HUES64 (cell line): ENCODE data around the gene USP48.

Experiments
- H3K27ac ChIP-seq: 2 replicates; pipeline ENCODE4 v1.7.0; 2013; ENCODE audit warnings: low read depth, low read length, inconsistent platforms
- H3K27me3 ChIP-seq: 2 replicates; pipeline ENCODE4 v1.6.1; 2013; ENCODE audit warnings: mild to moderate bottlenecking, low read length; ENCODE audit not compliant: insufficient read depth
- H3K36me3 ChIP-seq: 2 replicates; pipeline ENCODE4 v1.6.1; 2013; ENCODE audit warnings: mild to moderate bottlenecking, low read length; ENCODE audit not compliant: insufficient read depth
- H3K4me1 ChIP-seq: 2 replicates; pipeline ENCODE4 v1.6.1; 2013; ENCODE audit warnings: mild to moderate bottlenecking, low read length, moderate library complexity; ENCODE audit not compliant: insufficient read depth
- H3K4me3 ChIP-seq: 2 replicates; pipeline ENCODE4 v1.5.1; 2013; ENCODE audit warnings: mild to moderate bottlenecking, low read length, moderate library complexity
- H3K9ac ChIP-seq: 2 replicates; pipeline ENCODE4 v1.6.1; 2013; ENCODE audit warnings: mild to moderate bottlenecking, low read depth, low read length
- H3K9me3 ChIP-seq: 2 replicates; pipeline ENCODE4 v1.6.1; 2013; ENCODE audit warnings: low read depth, low read length; ENCODE audit not compliant: insufficient read depth
- WGBS: fragments of 150-250, 120-280 bp; methylation state at CpG from one replicate; pipeline ENCODE4 v1.1.7; 2013; ENCODE audit warnings: missing lambda C conversion rate; 5-methylcytosine and 5-hydroxymethylcytosine counted together

USP48 gene

GRCh38 chr1:21666576-21667320, 116.2 kb downstream of the USP48 start:
- Histone ChIP-seq H3K27me3 (peaks cover 25% of the 10 kb centered on the region), H3K36me3 (no peaks in the 10 kb centered on the region), H3K27ac (no peak overlapping the region), H3K4me1 (peaks cover 4% of the 10 kb centered on the region; the same call in 1 of the 2 replicates), H3K4me3 (no peak overlapping the region), H3K9ac (no peak overlapping the region), H3K9me3 (no peaks in the 10 kb centered on the region)
- 85% methylated on average over 22 of the region's 22 CpGs for WGBS

- H3K9ac ChIP-seq, result no peak overlapping the region
- peaks cover 4% of the 10 kb centered on the region; the same call in 1 of the 2 replicates for H3K4me1 ChIP-seq
- no peak overlapping the region for H3K4me3 ChIP-seq
- peaks cover 28% of the 10 kb centered on the region for H3K27me3 ChIP-seq
- no peaks in the 10 kb centered on the region for H3K9me3 ChIP-seq
- WGBS, result 85% methylated on average over 8 of the region's 8 CpGs
- H3K27ac ChIP-seq, result no peak overlapping the region
- no peaks in the 10 kb centered on the region for H3K36me3 ChIP-seq
Observed at GRCh38 chr1:21665711-21666575, 117.0 kb downstream of the USP48 start.

- peaks cover 2% of the 10 kb centered on the region; the same call in 1 of the 2 replicates for H3K4me1 ChIP-seq
- no peaks in the 10 kb centered on the region for H3K36me3 ChIP-seq
- H3K4me3 ChIP-seq, result no peak overlapping the region
- 86% methylated on average over 10 of the region's 10 CpGs for WGBS
- H3K9me3 ChIP-seq, result no peaks in the 10 kb centered on the region
- H3K27ac ChIP-seq, result no peak overlapping the region
- no peak overlapping the region for H3K9ac ChIP-seq
- peaks cover 29% of the 10 kb centered on the region for H3K27me3 ChIP-seq
Observed at GRCh38 chr1:21664806-21665588, 118.0 kb downstream of the USP48 start.

- 82% methylated on average over 16 of the region's 16 CpGs for WGBS
- no peak overlapping the region for H3K9ac ChIP-seq
Observed at GRCh38 chr1:21663951-21664805, 118.8 kb downstream of the USP48 start.

GRCh38 chr1:21663248-21663950, 119.5 kb downstream of the USP48 start:
- Histone ChIP-seq H3K4me3 (no peak overlapping the region), H3K4me1 (no peaks in the 10 kb centered on the region), H3K27ac (no peak overlapping the region), H3K27me3 (peaks cover 22% of the 10 kb centered on the region), H3K9ac (no peak overlapping the region), H3K9me3 (no peaks in the 10 kb centered on the region), H3K36me3 (no peaks in the 10 kb centered on the region)
- WGBS, result 84% methylated on average over 11 of the region's 11 CpGs

More at GRCh38 chr1:21663951-21664805, 118.8 kb downstream of the USP48 start:
- peaks cover 29% of the 10 kb centered on the region for H3K27me3 ChIP-seq
- H3K9me3 ChIP-seq, result no peaks in the 10 kb centered on the region
- H3K4me3 ChIP-seq, result no peak overlapping the region
- no peaks in the 10 kb centered on the region for H3K36me3 ChIP-seq
- no peaks in the 10 kb centered on the region for H3K4me1 ChIP-seq
- H3K27ac ChIP-seq, result no peak overlapping the region

GRCh38 chr1:21662426-21663247, 120.3 kb downstream of the USP48 start:
- 79% methylated on average over 6 of the region's 6 CpGs for WGBS

GRCh38 chr1:21661886-21662285, 121.1 kb downstream of the USP48 start:
- WGBS, result 89% methylated on average over 5 of the region's 5 CpGs
- no peaks in the 10 kb centered on the region for H3K4me1 ChIP-seq
- H3K9me3 ChIP-seq, result no peaks in the 10 kb centered on the region
- no peak overlapping the region for H3K4me3 ChIP-seq
- H3K36me3 ChIP-seq, result no peaks in the 10 kb centered on the region
- H3K27ac ChIP-seq, result no peak overlapping the region
- peaks cover 16% of the 10 kb centered on the region for H3K27me3 ChIP-seq
- H3K9ac ChIP-seq, result no peak overlapping the region

More at GRCh38 chr1:21662426-21663247, 120.3 kb downstream of the USP48 start:
- Histone ChIP-seq H3K27ac (no peak overlapping the region), H3K4me3 (no peak overlapping the region), H3K36me3 (no peaks in the 10 kb centered on the region), H3K9me3 (no peaks in the 10 kb centered on the region), H3K9ac (no peak overlapping the region), H3K4me1 (no peaks in the 10 kb centered on the region), H3K27me3 (peaks cover 16% of the 10 kb centered on the region)

- Histone ChIP-seq H3K9me3 (no peaks in the 10 kb centered on the region), H3K4me1 (no peaks in the 10 kb centered on the region), H3K27ac (no peak overlapping the region), H3K9ac (0 out of 2 replicates have a peak overlapping the region, but pooled peaks have one; percentile 15), H3K4me3 (peak overlapping the region; percentile 65), H3K27me3 (peaks cover 16% of the 10 kb centered on the region), H3K36me3 (no peaks in the 10 kb centered on the region)
- WGBS, result 58% methylated on average over 4 of the region's 4 CpGs
Observed at GRCh38 chr1:21659924-21660326, 123.0 kb downstream of the USP48 start.

GRCh38 chr1:21659099-21659923, 123.6 kb downstream of the USP48 start:
- H3K9ac ChIP-seq, result peak overlapping the region; percentile 15; the same call in 1 of the 2 replicates
- peaks cover 16% of the 10 kb centered on the region for H3K27me3 ChIP-seq
- H3K4me3 ChIP-seq, result peak overlapping the region; percentile 65
- no peaks in the 10 kb centered on the region for H3K36me3 ChIP-seq
- no peaks in the 10 kb centered on the region for H3K9me3 ChIP-seq
- no peaks in the 10 kb centered on the region for H3K4me1 ChIP-seq
- H3K27ac ChIP-seq, result no peak overlapping the region
- 3% methylated on average over 64 of the region's 64 CpGs for WGBS
